Endodermal cell (in vitro differentiated cells): ENCODE data around the gene CAP2. TPM values are rescaled to one million over a fixed set of nuclear protein-coding genes. Genes with fewer than 3 reads are reported as not detected.

Source experiments
- DNase-seq: peaks from one replicate; pipeline ENCODE4 v3.0.0-alpha.2; 2017
- H3K27ac ChIP-seq: 2 replicates; pipeline ENCODE4 v1.5.1; 2013; ENCODE audit warnings: mild to moderate bottlenecking, low read depth, low read length, moderate library complexity
- H3K27me3 ChIP-seq: 2 replicates; pipeline ENCODE4 v1.6.1; 2013; ENCODE audit warnings: mild to moderate bottlenecking, low read length, moderate library complexity; ENCODE audit not compliant: insufficient read depth, control insufficient read depth, poor library complexity, severe bottlenecking
- H3K36me3 ChIP-seq: 2 replicates; pipeline ENCODE4 v1.7.0; 2013; ENCODE audit warnings: mild to moderate bottlenecking, low read length, moderate library complexity; ENCODE audit not compliant: control insufficient read depth, insufficient read depth
- H3K4me1 ChIP-seq: one replicate; pipeline ENCODE4 v1.7.0; 2013; ENCODE audit warnings: low read length; ENCODE audit not compliant: control insufficient read depth, insufficient read depth
- H3K4me3 ChIP-seq: 2 replicates; pipeline ENCODE4 v1.5.1; 2013; ENCODE audit warnings: mild to moderate bottlenecking, low read length, moderate library complexity
- H3K9ac ChIP-seq: 2 replicates; pipeline ENCODE4 v1.6.1; 2013; ENCODE audit warnings: mild to moderate bottlenecking, low read length, moderate library complexity; ENCODE audit not compliant: poor library complexity, severe bottlenecking; ENCODE audit errors: extremely low read depth
- H3K9me3 ChIP-seq: 2 replicates; pipeline ENCODE4 v1.6.1; 2013; ENCODE audit warnings: mild to moderate bottlenecking, low read length, moderate library complexity; ENCODE audit not compliant: control insufficient read depth
- H3K27ac Mint-ChIP-seq: 2 replicates; pipeline ENCODE4 v1.8.0; 2020; ENCODE audit warnings: mixed read lengths
- H3K27me3 Mint-ChIP-seq: 2 replicates; pipeline ENCODE4 v1.8.0; 2021; ENCODE audit warnings: mild to moderate bottlenecking, mixed read lengths; ENCODE audit not compliant: insufficient read depth
- H3K36me3 Mint-ChIP-seq: 2 replicates; pipeline ENCODE4 v1.8.0; 2020; ENCODE audit warnings: low read depth, mixed read lengths
- H3K4me1 Mint-ChIP-seq: 2 replicates; pipeline ENCODE4 v1.8.0; 2020; ENCODE audit warnings: mixed read lengths
- H3K4me3 Mint-ChIP-seq: 2 replicates; pipeline ENCODE4 v1.8.0; 2020; ENCODE audit warnings: mild to moderate bottlenecking, moderate library complexity, mixed read lengths
- H3K9me3 Mint-ChIP-seq: 2 replicates; pipeline ENCODE4 v1.8.0; 2020; ENCODE audit warnings: mild to moderate bottlenecking, mixed read lengths
- WGBS, 2 experiments: methylation state at CpG; one replicate each; pipeline versions ENCODE4 v1.1.5 to v1.1.7; 2013; ENCODE audit warnings: missing lambda C conversion rate in 2 of 2, mixed read lengths in 1 of 2; ENCODE audit not compliant: insufficient coverage in 1 of 2, insufficient read length in 1 of 2; 5-methylcytosine and 5-hydroxymethylcytosine counted together
- total RNA-seq, 2 donors: library from RNA; stranded (reverse); fragmentation: NEBNext Ultra II Directional in 1 of 2; extraction: Animal tissue kit (Norgen Biotek cat#: 25700) in 1 of 2; gene quantifications; 2 replicates in 1 of 2; 3 replicates in 1 of 2; pipeline ENCODE4 v1.2.1, GENCODE V29; 2021
- TF ChIP-seq, protein P1 (sequence below): fragments of 200-600 bp; sonication (generic); conservative IDR thresholded peaks from 2 replicates; pipeline ENCODE4 v1.5.0; 2021; ENCODE audit warnings: antibody characterized with exemption, mild to moderate bottlenecking

The CAP2 gene
- total RNA-seq, 2 donors from 2014 or later: 29.8 to 35.9 TPM

DNA sequence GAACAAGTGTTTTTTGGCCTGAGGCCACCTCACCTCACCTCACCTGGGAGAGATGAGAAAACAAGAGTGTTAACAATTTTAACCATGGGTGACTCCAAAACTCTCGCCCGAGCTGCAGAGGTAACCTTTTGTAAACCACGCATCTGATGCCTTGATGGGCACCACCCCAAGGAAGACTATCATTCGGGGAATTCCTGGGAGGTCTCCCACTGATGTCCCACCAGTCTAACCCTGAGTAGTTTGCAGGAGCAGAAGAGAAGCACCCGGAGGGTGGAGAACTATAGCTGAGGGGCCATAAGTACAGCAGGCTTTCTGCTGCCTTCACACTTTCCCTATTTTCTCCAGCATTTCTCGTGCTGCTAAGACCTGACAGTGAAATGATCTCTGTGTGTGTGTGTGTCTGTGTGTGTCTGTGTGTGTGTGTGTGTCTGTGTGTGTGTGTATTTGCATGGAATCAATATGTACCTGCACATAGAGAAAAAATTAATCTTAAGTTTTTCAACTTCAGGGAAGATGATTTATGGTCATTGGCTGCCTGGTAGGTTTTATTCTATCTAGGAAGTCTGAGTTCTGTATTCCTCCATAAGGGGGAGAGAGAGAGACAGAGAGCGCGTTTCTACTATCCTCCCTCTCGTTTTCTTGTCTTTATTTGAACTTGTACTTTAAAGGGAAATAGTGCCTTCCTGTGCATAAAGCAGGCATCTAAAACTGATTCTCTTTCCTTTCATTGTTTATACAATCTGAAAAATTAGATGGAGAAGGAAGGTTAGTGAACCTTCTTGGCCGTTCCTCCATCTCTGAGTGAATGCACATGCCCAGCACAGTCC lies 75.8 kb downstream of the CAP2 start:
- no peak overlapping the region for H3K4me3 Mint-ChIP-seq
- no peak for DNase-seq
- TF ChIP-seq, protein P1, sequence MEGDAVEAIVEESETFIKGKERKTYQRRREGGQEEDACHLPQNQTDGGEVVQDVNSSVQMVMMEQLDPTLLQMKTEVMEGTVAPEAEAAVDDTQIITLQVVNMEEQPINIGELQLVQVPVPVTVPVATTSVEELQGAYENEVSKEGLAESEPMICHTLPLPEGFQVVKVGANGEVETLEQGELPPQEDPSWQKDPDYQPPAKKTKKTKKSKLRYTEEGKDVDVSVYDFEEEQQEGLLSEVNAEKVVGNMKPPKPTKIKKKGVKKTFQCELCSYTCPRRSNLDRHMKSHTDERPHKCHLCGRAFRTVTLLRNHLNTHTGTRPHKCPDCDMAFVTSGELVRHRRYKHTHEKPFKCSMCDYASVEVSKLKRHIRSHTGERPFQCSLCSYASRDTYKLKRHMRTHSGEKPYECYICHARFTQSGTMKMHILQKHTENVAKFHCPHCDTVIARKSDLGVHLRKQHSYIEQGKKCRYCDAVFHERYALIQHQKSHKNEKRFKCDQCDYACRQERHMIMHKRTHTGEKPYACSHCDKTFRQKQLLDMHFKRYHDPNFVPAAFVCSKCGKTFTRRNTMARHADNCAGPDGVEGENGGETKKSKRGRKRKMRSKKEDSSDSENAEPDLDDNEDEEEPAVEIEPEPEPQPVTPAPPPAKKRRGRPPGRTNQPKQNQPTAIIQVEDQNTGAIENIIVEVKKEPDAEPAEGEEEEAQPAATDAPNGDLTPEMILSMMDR: peak; percentile 69

DNA sequence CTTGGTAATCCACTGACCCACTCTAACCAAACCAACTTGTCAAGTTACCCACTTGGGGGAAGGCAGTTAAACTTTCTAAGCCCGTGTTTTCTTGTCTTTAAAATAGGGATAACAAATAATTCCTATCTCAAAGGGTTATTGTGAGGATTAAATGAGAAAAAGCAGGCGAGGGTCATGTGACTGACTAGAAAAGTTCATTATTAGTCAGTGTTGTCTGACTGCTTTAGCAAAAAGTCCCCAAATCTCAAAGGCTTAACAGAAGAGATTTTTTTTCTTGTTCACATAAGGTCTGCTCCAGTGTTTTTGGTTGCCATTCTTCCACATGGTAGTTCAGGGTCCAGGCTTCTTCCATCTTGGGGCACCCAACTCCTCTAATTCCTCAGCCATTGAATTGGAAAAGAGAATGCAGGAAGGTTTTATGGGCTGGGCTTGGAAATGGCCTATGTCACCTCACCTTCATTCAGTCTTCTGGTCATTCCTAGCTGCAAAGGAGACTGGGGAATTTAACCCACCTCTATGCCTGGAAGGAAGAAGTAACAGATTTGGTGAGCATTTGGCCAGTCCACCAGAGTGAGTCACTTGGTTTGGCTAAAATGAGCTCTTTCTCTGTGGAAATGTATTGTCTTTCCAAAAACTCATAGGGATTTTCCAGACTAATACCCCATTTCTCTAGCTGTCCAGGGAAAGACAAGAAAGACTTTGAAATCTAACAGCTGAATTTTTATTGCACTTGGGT lies 77.0 kb downstream of the CAP2 start:
- Mint-ChIP-seq H3K9me3 (no peaks in the 10 kb centered on the region), H3K4me3 (no peak overlapping the region), H3K27me3 (no peaks in the 10 kb centered on the region), H3K27ac (no peak overlapping the region), H3K4me1 (peaks cover 22% of the 10 kb centered on the region), H3K36me3 (peaks cover 34% of the 10 kb centered on the region)
- H3K36me3 ChIP-seq: peaks cover 39% of the 10 kb centered on the region
- H3K27ac ChIP-seq: no peak overlapping the region
- no peaks in the 10 kb centered on the region for H3K27me3 ChIP-seq
- H3K4me1 ChIP-seq: peaks cover 7% of the 10 kb centered on the region
- H3K9ac ChIP-seq: no peak overlapping the region
- H3K9me3 ChIP-seq: no peaks in the 10 kb centered on the region
- 88% methylated on average over 2 of the region's 2 CpGs; no CpG with 5 or more reads in 1 of the 2 experiments for WGBS, 2 experiments
- TF ChIP-seq, protein P1: no peak
- no peak overlapping the region for H3K4me3 ChIP-seq
- DNase-seq: no peak

More for the DNA sequence above, 75.8 kb downstream of the CAP2 start:
- Histone ChIP-seq H3K4me1 (peaks cover 5% of the 10 kb centered on the region), H3K27ac (no peak overlapping the region), H3K9ac (no peak overlapping the region), H3K4me3 (no peak overlapping the region), H3K27me3 (no peaks in the 10 kb centered on the region), H3K9me3 (no peaks in the 10 kb centered on the region), H3K36me3 (peaks cover 48% of the 10 kb centered on the region)
- Mint-ChIP-seq H3K4me1 (peaks cover 22% of the 10 kb centered on the region), H3K27ac (no peak overlapping the region), H3K9me3 (no peaks in the 10 kb centered on the region), H3K27me3 (no peaks in the 10 kb centered on the region), H3K36me3 (peaks cover 42% of the 10 kb centered on the region)
- 96 to 100% methylated on average over 1 to 10 of the region's 10 CpGs for WGBS, 2 experiments

DNA sequence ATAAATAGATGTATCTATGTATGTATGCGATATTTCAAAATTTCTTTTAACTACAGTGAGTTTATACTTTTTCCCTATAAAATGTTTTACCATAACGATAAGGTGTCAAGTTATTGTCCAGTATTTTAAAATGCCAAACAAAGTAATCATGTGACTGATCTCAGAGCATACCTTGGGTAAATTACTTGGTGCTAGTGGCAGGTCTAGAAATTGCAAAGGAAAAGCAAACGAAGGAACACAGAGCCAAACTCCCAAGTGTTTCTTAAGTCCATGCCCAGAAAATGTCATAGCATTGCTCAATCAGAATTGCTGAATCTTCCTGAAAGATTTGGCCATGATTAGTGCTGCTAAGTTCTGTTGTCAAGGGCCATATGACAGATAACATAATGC lies 77.5 kb downstream of the CAP2 start:
- 90 to 97% methylated on average over 2 to 3 of the region's 3 CpGs for WGBS, 2 experiments
- H3K36me3 Mint-ChIP-seq: peaks cover 28% of the 10 kb centered on the region
- H3K9me3 Mint-ChIP-seq: no peaks in the 10 kb centered on the region

More for the DNA sequence above, 77.5 kb downstream of the CAP2 start:
- H3K4me3 Mint-ChIP-seq: no peak overlapping the region
- Histone ChIP-seq H3K9ac (no peak overlapping the region), H3K27ac (no peak overlapping the region), H3K9me3 (no peaks in the 10 kb centered on the region), H3K27me3 (no peaks in the 10 kb centered on the region), H3K4me1 (peaks cover 7% of the 10 kb centered on the region), H3K4me3 (no peak overlapping the region), H3K36me3 (peaks cover 34% of the 10 kb centered on the region)
- H3K27me3 Mint-ChIP-seq: no peaks in the 10 kb centered on the region
- DNase-seq: no peak
- H3K27ac Mint-ChIP-seq: no peak overlapping the region
- TF ChIP-seq, protein P1: no peak
- H3K4me1 Mint-ChIP-seq: peaks cover 22% of the 10 kb centered on the region
